ENCODE data around the gene USP27X. TPM values are rescaled to one million over a fixed set of nuclear protein-coding genes. Genes with fewer than 3 reads are reported as not detected.

USP27X gene
- total RNA-seq, 4 donors from 2014 or later = 1.3 to 3.6 (median 2.7) TPM

DNA sequence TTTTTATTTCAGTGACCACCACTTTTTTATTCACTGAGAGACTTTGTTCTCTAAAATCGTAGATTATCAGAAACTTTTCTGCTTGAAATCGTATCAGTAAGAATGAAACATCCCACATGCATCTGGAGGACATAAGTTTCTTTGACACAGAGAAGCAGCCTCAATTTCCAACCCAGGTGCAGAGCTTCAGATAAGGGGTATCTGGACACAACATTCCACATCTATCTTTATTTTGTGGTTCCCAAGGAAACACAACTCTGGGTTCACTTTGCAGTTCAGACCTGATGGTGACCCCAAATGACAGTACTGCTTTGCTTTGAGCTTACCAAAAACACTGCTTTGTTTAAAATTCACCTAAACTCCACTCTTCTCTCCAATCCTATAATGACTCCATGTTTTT, 41.8 kb downstream of the USP27X start:
- DNase-seq (ENCODE audit: low spot score in 2 of 2) = no peak
- H3K36me3 ChIP-seq = no peaks in the 10 kb centered on the region
- H3K27me3 ChIP-seq = peaks cover 0 to 5% of the 10 kb centered on the region in 2 donors
- H3K9me3 ChIP-seq = no peaks in the 10 kb centered on the region
- TF ChIP-seq CTCF (IDR thresholded peaks at IDR 0.05) (no peak), EP300 (IDR thresholded peaks at IDR 0.05) (no peak), POLR2A (IDR thresholded peaks at IDR 0.05) (no peak)
- no peak overlapping the region for H3K4me3 ChIP-seq
- no peak overlapping the region for H3K27ac ChIP-seq
- 71 to 76% methylated on average over 2 of the region's 2 CpGs for WGBS, 2 donors
- H3K4me1 ChIP-seq = peaks cover 0 to 24% (median 4%) of the 10 kb centered on the region in 4 donors

DNA sequence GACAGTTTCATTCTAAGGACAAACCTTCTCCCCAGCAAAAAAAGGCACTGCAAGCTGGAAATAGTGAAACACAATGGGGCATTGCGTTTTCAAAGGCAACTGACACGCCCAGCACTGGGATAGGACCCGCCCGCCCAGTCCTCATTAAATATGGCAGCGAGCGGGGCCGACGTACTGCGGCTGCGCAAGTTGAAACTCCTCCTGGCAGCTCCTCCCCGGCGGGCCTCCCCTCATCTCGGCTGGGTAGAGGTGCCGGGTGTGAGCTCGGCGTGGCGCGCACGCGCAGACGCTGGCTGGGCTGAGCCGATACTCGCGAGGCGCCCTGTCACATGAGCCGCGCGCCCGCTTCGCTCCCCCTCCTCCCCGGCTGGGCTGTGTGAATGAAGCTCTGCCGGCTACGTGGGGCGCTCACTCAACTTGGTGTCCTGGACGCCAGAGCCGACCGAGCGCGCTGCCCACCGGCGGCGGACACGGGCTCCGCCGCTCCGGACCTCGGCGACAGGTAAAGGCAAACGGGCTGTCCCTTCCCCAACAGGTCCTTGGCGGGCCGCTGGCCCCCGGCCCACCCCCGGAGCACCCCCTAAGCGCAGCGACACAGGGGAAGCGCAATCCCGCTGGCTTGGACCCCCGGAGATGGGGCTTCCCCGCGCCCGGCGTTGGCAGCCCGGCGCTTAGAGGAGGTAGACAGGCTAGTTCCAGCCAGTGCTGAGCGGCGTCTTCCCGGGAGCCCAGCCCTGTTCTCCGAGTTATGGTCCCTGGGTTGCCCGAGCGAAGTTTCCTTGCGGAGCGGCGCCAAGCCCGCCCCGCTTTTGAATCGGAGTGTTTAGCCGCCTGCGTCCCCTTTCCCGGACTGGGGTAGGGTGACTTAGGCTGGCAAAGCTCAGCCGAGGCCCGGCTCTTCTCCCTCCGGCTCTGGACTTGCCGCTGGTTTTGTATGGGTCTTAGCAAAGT, 43.3 kb downstream of the USP27X start, which contains the start of gene CLCN5:
Gene CLCN5 (plus strand): TSS at position 306 of the 951 bp plus-strand sequence. CDS start 2,703 bp downstream, outside the sequence.
- H3K27ac ChIP-seq = peak within 1 kb of the TSS; percentile 58 to 90 (median 84)
- peaks cover 0 to 5% of the 10 kb centered on the region in 2 donors for H3K27me3 ChIP-seq
- DNase-seq (ENCODE audit: low spot score in 2 of 2) = peak; percentile 88 to 91
- H3K36me3 ChIP-seq = no peaks in the 10 kb centered on the region
- no peaks in the 10 kb centered on the region for H3K9me3 ChIP-seq
- 8 to 41% methylated on average over 2 to 69 of the region's 83 CpGs for WGBS, 2 donors
- H3K4me3 ChIP-seq = peak within 1 kb of the TSS; percentile 64 to 86 (median 70)
- TF ChIP-seq CTCF (IDR thresholded peaks at IDR 0.05) (no peak), EP300 (IDR thresholded peaks at IDR 0.05) (peak; percentile 63 to 81), POLR2A (IDR thresholded peaks at IDR 0.05) (peak; percentile 50 to 80)
- H3K4me1 ChIP-seq = peaks cover 0 to 32% (median 4%) of the 10 kb centered on the region in 4 donors

- Histone ChIP-seq H3K4me1 (peaks cover 0 to 20% (median 4%) of the 10 kb centered on the region in 4 donors), H3K27ac (no peak overlapping the region), H3K4me3 (no peak overlapping the region), H3K36me3 (no peaks in the 10 kb centered on the region), H3K9me3 (no peaks in the 10 kb centered on the region), H3K27me3 (peaks cover 0 to 5% of the 10 kb centered on the region in 2 donors)
- 27 to 30% methylated on average over 2 of the region's 2 CpGs for WGBS, 2 donors
- no peak for DNase-seq (ENCODE audit: low spot score in 2 of 2)
- TF ChIP-seq EP300 (IDR thresholded peaks at IDR 0.05) = no peak
- TF ChIP-seq POLR2A (IDR thresholded peaks at IDR 0.05) = no peak
Measured at GRCh38 chrX:49925176-49925575, 45.9 kb downstream of the USP27X start.

DNA sequence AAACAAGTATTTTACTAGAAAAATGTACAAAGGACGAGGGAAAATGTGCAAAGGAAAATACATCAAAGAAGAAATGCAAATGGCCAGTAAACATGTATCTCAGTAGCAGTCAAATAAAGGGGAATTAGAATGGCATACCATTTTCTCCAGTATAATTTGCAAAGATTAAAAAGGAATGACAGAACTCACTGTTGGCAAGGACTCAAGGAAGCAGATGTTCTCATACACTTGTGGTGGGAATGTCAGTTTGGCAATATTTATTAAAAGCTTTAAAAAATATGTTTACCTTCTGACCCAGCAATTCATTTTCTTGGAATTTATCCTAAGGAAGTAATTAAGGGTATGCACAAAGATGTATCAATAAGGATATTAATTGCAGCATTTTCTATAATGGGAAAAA, 50.8 kb downstream of the USP27X start:
- no peak overlapping the region for H3K4me3 ChIP-seq
- DNase-seq (ENCODE audit: low spot score in 2 of 2) = no peak
- no peak overlapping the region for H3K27ac ChIP-seq
- no peak for TF ChIP-seq CTCF (IDR thresholded peaks at IDR 0.05)
- no peaks in the 10 kb centered on the region for H3K9me3 ChIP-seq
- no peaks in the 10 kb centered on the region for H3K36me3 ChIP-seq
- 31 to 43% methylated on average over 1 of the region's 1 CpG for WGBS, 2 donors
- peaks cover 0 to 13% (median 2%) of the 10 kb centered on the region in 4 donors for H3K4me1 ChIP-seq
- H3K27me3 ChIP-seq = peaks cover 0 to 3% of the 10 kb centered on the region in 2 donors

Other genes with a start within 250 kb of the USP27X start
- not detected for gene PAGE1, start 183.5 kb upstream of the USP27X start, total RNA-seq
- gene PAGE4, start 50.2 kb upstream of the USP27X start, total RNA-seq = not detected
- gene CLCN5, start 43.1 kb downstream of the USP27X start, total RNA-seq = 1 to 10 TPM; 5.7 to 9.8 (median 7.4) TPM

Data from tibial nerve (tissue), 4 donors.